Upper lobe of left lung (tissue), 6 donors: ENCODE results near the gene BCL10. TPM values are rescaled to one million over a fixed set of nuclear protein-coding genes. Genes with fewer than 3 reads are reported as not detected.
A peak's percentile ranks its signal among the peaks of the same experiment; 100 is the strongest.

Experiments
- ATAC-seq, 2 donors: fragments of 200-7000 bp; cut with Tn5 transposase; one replicate each; pipeline ENCODE4 v1.9.1; 2022; ENCODE audit warnings: mild to moderate bottlenecking in 2 of 2, moderate library complexity in 2 of 2; ENCODE audit not compliant: low FRiP score in 2 of 2
- DNase-seq, 2 donors: peaks; one replicate each; pipeline ENCODE4 v3.0.0-alpha.2; 2019 to 2020
- H3K27ac ChIP-seq, 4 donors: fragments of 200-600 bp; sonication (generic); one replicate each; pipeline ENCODE4 v1.5.1; 2016 to 2019
- H3K27me3 ChIP-seq, 4 donors: fragments of 200-600 bp; sonication (generic); one replicate each; pipeline ENCODE4 v1.5.1; 2017 to 2019
- H3K36me3 ChIP-seq, 4 donors: fragments of 200-600 bp; sonication (generic); one replicate each; pipeline ENCODE4 v1.5.1; 2016 to 2019
- H3K4me1 ChIP-seq, 4 donors: fragments of 200-600 bp; sonication (generic); one replicate each; pipeline ENCODE4 v1.5.1; 2018 to 2019
- H3K4me3 ChIP-seq, 4 donors: fragments of 200-600 bp; sonication (generic); one replicate each; pipeline ENCODE4 v1.5.1; 2017 to 2019; ENCODE audit warnings: mild to moderate bottlenecking in 2 of 4, moderate library complexity in 1 of 4
- H3K9me3 ChIP-seq, 4 donors: fragments of 200-600 bp; sonication (generic); one replicate each; pipeline ENCODE4 v1.5.1; 2018 to 2019
- CTCF ChIP-seq, 6 experiments: fragments of 450-650 bp in 4 of 6; fragments of 200-600 bp in 2 of 6; sonication (generic) in 2 of 6; IDR thresholded peaks; one replicate each; pipeline ENCODE4 v1.5.1; 2016 to 2019; ENCODE audit warnings: antibody characterized with exemption in 6 of 6
- EP300 ChIP-seq, 4 donors: sonication (generic); formaldehyde crosslinking; IDR thresholded peaks; one replicate each; pipeline ENCODE4 v1.5.1; 2017; ENCODE audit warnings: antibody characterized with exemption in 4 of 4, control low read depth in 2 of 4
- POLR2A ChIP-seq, 4 donors: fragments of 450-650 bp; IDR thresholded peaks; one replicate each; pipeline ENCODE4 v1.5.1; 2016 to 2017; ENCODE audit warnings: antibody characterized with exemption in 4 of 4, mild to moderate bottlenecking in 2 of 4
- POLR2AphosphoS5 ChIP-seq, 2 donors: sonication (generic); formaldehyde crosslinking; IDR thresholded peaks; one replicate each; pipeline ENCODE4 v1.5.1; 2017; ENCODE audit warnings: antibody characterized with exemption in 2 of 2
- WGBS, 2 donors: methylation state at CpG; one replicate each; pipeline ENCODE4 v1.1.5; 2017 to 2018; 5-methylcytosine and 5-hydroxymethylcytosine counted together
- total RNA-seq, 6 donors: library from RNA; depleted of rRNA in 4 of 6; stranded (reverse); fragments of >200 nt in 4 of 6; gene quantifications; one replicate each; pipeline versions ENCODE4 v1.1.0 to v1.2.1, GENCODE V29; 2016 to 2021
- donor health status: DM: no; HTN: no; CAD: no; lungs with moderate emphysema.
- donor health status: DM: no; HTN: yes; CAD: no; lungs with severe emphysema.

BCL10 gene
- total RNA-seq, 6 donors from 2014 or later = 14.5 to 31.0 (median 20.4) TPM

DNA sequence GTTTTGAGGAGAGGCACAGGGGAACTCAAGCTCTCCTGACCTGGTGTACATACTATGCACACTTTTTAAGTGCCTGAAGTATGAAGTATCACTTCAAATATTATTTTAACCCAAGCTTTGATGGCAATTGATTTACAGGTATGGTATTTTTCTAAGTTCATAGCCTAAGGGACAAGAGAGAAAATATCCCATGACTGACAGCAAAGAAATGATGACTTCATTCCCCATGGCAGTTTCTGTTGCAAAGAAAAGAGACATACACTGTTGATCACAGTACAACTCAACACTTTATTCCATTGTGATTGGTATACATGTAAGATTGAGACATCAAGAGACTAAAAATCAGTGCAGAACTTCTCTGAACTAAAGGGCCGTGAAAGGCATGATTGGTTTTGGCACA, 41.8 kb upstream of the BCL10 start:
- TF ChIP-seq CTCF (IDR thresholded peaks at IDR 0.05) (no peak), EP300 (IDR thresholded peaks at IDR 0.05) (no peak), POLR2AphosphoS5 (IDR thresholded peaks at IDR 0.05) (no peak), POLR2A (IDR thresholded peaks at IDR 0.05) (no peak)
- 86 to 90% methylated on average over 1 of the region's 1 CpG for WGBS, 2 donors
- H3K36me3 ChIP-seq = no peaks in the 10 kb centered on the region

GRCh38 chr1:85317560-85317959, 41.1 kb upstream of the BCL10 start:
- ATAC-seq = no peak
- TF ChIP-seq POLR2A (IDR thresholded peaks at IDR 0.05) (no peak), CTCF (IDR thresholded peaks at IDR 0.05) (no peak), POLR2AphosphoS5 (IDR thresholded peaks at IDR 0.05) (no peak), EP300 (IDR thresholded peaks at IDR 0.05) (no peak)
- Histone ChIP-seq H3K4me3 (no peak overlapping the region), H3K27me3 (no peaks in the 10 kb centered on the region), H3K9me3 (no peaks in the 10 kb centered on the region), H3K27ac (no peak overlapping the region), H3K4me1 (peaks cover 4 to 19% (median 13%) of the 10 kb centered on the region in 4 donors), H3K36me3 (no peaks in the 10 kb centered on the region)
- 78 to 81% methylated on average over 5 of the region's 5 CpGs for WGBS, 2 donors
- no peak for DNase-seq

More for the DNA sequence above, 41.8 kb upstream of the BCL10 start:
- H3K4me3 ChIP-seq = no peak overlapping the region
- H3K27me3 ChIP-seq = no peaks in the 10 kb centered on the region
- no peaks in the 10 kb centered on the region for H3K9me3 ChIP-seq
- H3K4me1 ChIP-seq = peaks cover 4 to 19% (median 13%) of the 10 kb centered on the region in 4 donors
- DNase-seq (no peak), ATAC-seq (no peak)
- H3K27ac ChIP-seq = no peak overlapping the region

DNA sequence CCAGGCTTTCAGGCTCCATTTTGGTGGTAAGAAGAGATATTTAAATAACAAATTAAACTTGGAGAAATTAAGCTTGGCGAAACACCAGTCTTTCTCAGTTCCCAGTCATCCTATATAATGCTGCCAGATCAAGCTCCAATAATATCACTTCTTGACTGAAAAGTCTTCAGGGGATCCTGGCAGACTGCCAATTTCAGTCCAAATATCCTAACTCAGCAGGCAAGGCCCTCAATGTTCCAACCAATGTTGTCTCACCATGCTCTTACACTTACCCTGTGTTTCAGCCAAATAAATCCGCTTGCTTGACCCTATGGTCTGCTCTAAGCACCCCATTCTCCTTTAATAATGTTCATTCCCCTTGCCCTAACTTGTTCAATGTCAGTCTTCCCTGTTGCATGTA, 39.9 kb upstream of the BCL10 start:
- Histone ChIP-seq H3K27me3 (no peaks in the 10 kb centered on the region), H3K4me1 (peaks cover 4 to 19% (median 13%) of the 10 kb centered on the region in 4 donors), H3K27ac (no peak overlapping the region), H3K36me3 (no peaks in the 10 kb centered on the region), H3K4me3 (no peak overlapping the region), H3K9me3 (no peaks in the 10 kb centered on the region)
- TF ChIP-seq POLR2A (IDR thresholded peaks at IDR 0.05) (no peak), EP300 (IDR thresholded peaks at IDR 0.05) (no peak), CTCF (IDR thresholded peaks at IDR 0.05) (no peak), POLR2AphosphoS5 (IDR thresholded peaks at IDR 0.05) (no peak)
- WGBS, 2 donors = 93 to 95% methylated on average over 2 of the region's 2 CpGs
- ATAC-seq (no peak), DNase-seq (no peak)

DNA sequence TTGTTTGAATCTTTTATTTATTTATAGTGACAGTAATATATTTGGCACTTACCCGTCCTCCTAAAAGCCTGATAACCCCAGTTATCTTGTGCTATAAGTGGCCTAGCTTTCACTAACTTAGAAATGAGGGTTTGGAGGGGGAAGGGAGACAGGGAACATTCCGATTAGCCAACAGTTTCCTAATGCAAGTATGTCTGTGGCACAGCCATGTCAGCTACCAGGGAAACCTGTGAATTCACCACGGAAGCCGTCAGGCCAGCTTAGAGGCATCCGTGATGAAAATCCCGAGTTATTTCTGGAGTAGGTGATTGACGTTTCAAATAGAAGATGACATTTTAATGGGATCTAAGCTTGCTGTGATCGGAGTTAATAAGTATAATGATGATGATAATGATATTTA, 39.4 kb upstream of the BCL10 start:
- DNase-seq (no peak), ATAC-seq (no peak)
- Histone ChIP-seq H3K4me3 (no peak overlapping the region), H3K27ac (no peak overlapping the region), H3K9me3 (no peaks in the 10 kb centered on the region), H3K27me3 (no peaks in the 10 kb centered on the region), H3K36me3 (no peaks in the 10 kb centered on the region), H3K4me1 (peaks cover 4 to 19% (median 13%) of the 10 kb centered on the region in 4 donors)
- TF ChIP-seq CTCF (IDR thresholded peaks at IDR 0.05) (no peak), POLR2A (IDR thresholded peaks at IDR 0.05) (no peak), POLR2AphosphoS5 (IDR thresholded peaks at IDR 0.05) (no peak), EP300 (IDR thresholded peaks at IDR 0.05) (no peak)
- 76 to 82% methylated on average over 8 of the region's 8 CpGs for WGBS, 2 donors

- Histone ChIP-seq H3K4me3 (no peak overlapping the region), H3K9me3 (no peaks in the 10 kb centered on the region), H3K36me3 (no peaks in the 10 kb centered on the region), H3K4me1 (peaks cover 4 to 16% (median 13%) of the 10 kb centered on the region in 4 donors), H3K27ac (peak overlapping the region in 3 of 4 donors; percentile 49 to 67 (median 66)), H3K27me3 (no peaks in the 10 kb centered on the region)
- TF ChIP-seq POLR2A (IDR thresholded peaks at IDR 0.05) (no peak), POLR2AphosphoS5 (IDR thresholded peaks at IDR 0.05) (no peak), CTCF (IDR thresholded peaks at IDR 0.05) (no peak), EP300 (IDR thresholded peaks at IDR 0.05) (no peak)
- no peak for ATAC-seq
- no peak for DNase-seq
Measured at GRCh38 chr1:85314726-85315125, 38.3 kb upstream of the BCL10 start.
